CD4-positive, CD25-positive, alpha-beta regulatory T cell (primary cell): ENCODE results near the gene OXLD1. TPM values are rescaled to one million over a fixed set of nuclear protein-coding genes. Genes with fewer than 3 reads are reported as not detected.

Source experiments
- ATAC-seq, 2 donors: fragments of 150-1000 bp; cut with Tn5 transposase; one replicate each; pipeline ENCODE4 v1.10.0; 2021; ENCODE audit warnings: low read depth in 2 of 2, moderate number of reproducible peaks in 2 of 2, moderate library complexity in 1 of 2
- DNase-seq, 3 donors: peaks; one replicate each; pipeline versions ENCODE4 v3.0.0 to v3.0.0-alpha.2; 2012 to 2022; ENCODE audit warnings: mixed read lengths in 1 of 3
- H3K27ac ChIP-seq: one replicate; pipeline ENCODE4 v1.7.0; 2013; ENCODE audit warnings: mild to moderate bottlenecking, low read length; ENCODE audit not compliant: insufficient read depth, poor library complexity, severe bottlenecking
- H3K27me3 ChIP-seq: one replicate; pipeline ENCODE4 v1.7.0; 2013; ENCODE audit warnings: low read length; ENCODE audit not compliant: control insufficient read depth, insufficient read depth
- H3K36me3 ChIP-seq: one replicate; pipeline ENCODE4 v1.7.0; 2013; ENCODE audit warnings: mild to moderate bottlenecking, low read length, moderate library complexity; ENCODE audit not compliant: control insufficient read depth, insufficient read depth
- H3K4me1 ChIP-seq: 2 replicates; pipeline ENCODE4 v1.7.0; 2013; ENCODE audit warnings: mild to moderate bottlenecking, low read length; ENCODE audit not compliant: insufficient read depth, control insufficient read depth, poor library complexity, severe bottlenecking
- H3K4me3 ChIP-seq: one replicate; pipeline ENCODE4 v1.7.0; 2013; ENCODE audit warnings: low read depth, mild to moderate bottlenecking, low read length, moderate library complexity
- H3K9me3 ChIP-seq, 2 experiments: 1 replicate in 1 of 2; 2 replicates in 1 of 2; pipeline ENCODE4 v1.7.0; 2013; ENCODE audit warnings: low read length in 2 of 2, mild to moderate bottlenecking in 1 of 2, moderate library complexity in 1 of 2; ENCODE audit not compliant: control insufficient read depth in 2 of 2
- H3K27ac Mint-ChIP-seq, 3 donors: one replicate each; pipeline ENCODE4 v1.8.0; 2020 to 2022; ENCODE audit warnings: mild to moderate bottlenecking in 3 of 3, mixed read lengths in 3 of 3, moderate library complexity in 2 of 3
- H3K27me3 Mint-ChIP-seq: one replicate; pipeline ENCODE4 v1.8.0; 2022; ENCODE audit warnings: mild to moderate bottlenecking, mixed read lengths
- H3K36me3 Mint-ChIP-seq: one replicate; pipeline ENCODE4 v1.8.0; 2020; ENCODE audit warnings: mixed read lengths
- H3K4me1 Mint-ChIP-seq, 4 donors: one replicate each; pipeline ENCODE4 v1.8.0; 2020 to 2022; ENCODE audit warnings: mixed read lengths in 4 of 4, mild to moderate bottlenecking in 1 of 4
- H3K4me3 Mint-ChIP-seq, 4 donors: one replicate each; pipeline ENCODE4 v1.8.0; 2020 to 2022; ENCODE audit warnings: mild to moderate bottlenecking in 4 of 4, mixed read lengths in 4 of 4, moderate library complexity in 3 of 4
- H3K9me3 Mint-ChIP-seq, 7 donors: one replicate each; pipeline ENCODE4 v1.8.0; 2020 to 2022; ENCODE audit warnings: mixed read lengths in 7 of 7, mild to moderate bottlenecking in 3 of 7, moderate library complexity in 2 of 7
- polyA plus RNA-seq, 4 donors: library from polyadenylated mRNA; unstranded; fragments of 300-500 nt; fragmentation: Illumina TruSeq; gene quantifications; one replicate each; pipeline ENCODE4 v1.2.3, GENCODE V29; 2021
- total RNA-seq: library from RNA; stranded (reverse); gene quantifications from one replicate; pipeline ENCODE4 v1.2.3, GENCODE V29; 2022

Gene OXLD1
- total and polyA plus RNA-seq, 5 donors from 2014 or later: 37.7 to 108 (median 83.4) TPM

- H3K36me3 Mint-ChIP-seq: no peaks in the 10 kb centered on the region
- no peaks in the 10 kb centered on the region for H3K27me3 Mint-ChIP-seq
- DNase-seq (no peak), ATAC-seq (no peak)
- Histone ChIP-seq H3K27me3 (no peaks in the 10 kb centered on the region), H3K9me3 (no peaks in the 10 kb centered on the region), H3K27ac (no peak overlapping the region), H3K4me3 (no peak overlapping the region), H3K36me3 (peaks cover 43% of the 10 kb centered on the region), H3K4me1 (no peaks in the 10 kb centered on the region)
- H3K4me1 Mint-ChIP-seq: peaks cover 0 to 15% (median 4%) of the 10 kb centered on the region in 4 donors
- peak overlapping the region in 1 of 3 donors; percentile 63 for H3K27ac Mint-ChIP-seq
- H3K9me3 Mint-ChIP-seq: no peaks in the 10 kb centered on the region
- H3K4me3 Mint-ChIP-seq: peak overlapping the region in 1 of 4 donors; percentile 21
Measured at GRCh38 chr17:81673561-81674258, 7.3 kb upstream of the OXLD1 start.

GRCh38 chr17:81672954-81673353 is 6.5 kb upstream of the OXLD1 start:
- Mint-ChIP-seq H3K36me3 (peaks cover 3% of the 10 kb centered on the region), H3K9me3 (no peaks in the 10 kb centered on the region), H3K27ac (no peak overlapping the region), H3K4me3 (no peak overlapping the region), H3K4me1 (peaks cover 6 to 21% (median 8%) of the 10 kb centered on the region in 4 donors), H3K27me3 (no peaks in the 10 kb centered on the region)
- peaks cover 43% of the 10 kb centered on the region for H3K36me3 ChIP-seq
- H3K4me3 ChIP-seq: no peak overlapping the region
- peaks cover 6% of the 10 kb centered on the region for H3K4me1 ChIP-seq
- ATAC-seq (no peak), DNase-seq (no peak)
- H3K27ac ChIP-seq: no peak overlapping the region
- no peaks in the 10 kb centered on the region for H3K9me3 ChIP-seq
- H3K27me3 ChIP-seq: no peaks in the 10 kb centered on the region

- Histone ChIP-seq H3K27me3 (no peaks in the 10 kb centered on the region), H3K4me1 (peaks cover 10% of the 10 kb centered on the region), H3K36me3 (peaks cover 43% of the 10 kb centered on the region), H3K9me3 (no peaks in the 10 kb centered on the region), H3K27ac (no peak overlapping the region), H3K4me3 (no peak overlapping the region)
- ATAC-seq: no peak
- H3K36me3 Mint-ChIP-seq: peaks cover 3% of the 10 kb centered on the region
- no peak overlapping the region for H3K27ac Mint-ChIP-seq
- no peaks in the 10 kb centered on the region for H3K9me3 Mint-ChIP-seq
- H3K4me1 Mint-ChIP-seq: peaks cover 9 to 25% (median 12%) of the 10 kb centered on the region in 4 donors
- no peak overlapping the region for H3K4me3 Mint-ChIP-seq
- DNase-seq: no peak
- H3K27me3 Mint-ChIP-seq: no peaks in the 10 kb centered on the region
Measured at GRCh38 chr17:81672504-81672903, 6.1 kb upstream of the OXLD1 start.

- H3K27ac ChIP-seq: no peak overlapping the region
- Mint-ChIP-seq H3K27ac (peak overlapping the region; percentile 53 to 93 (median 83)), H3K9me3 (peaks cover 0 to 2% (median 0%) of the 10 kb centered on the region in 7 donors), H3K4me1 (peaks cover 8 to 50% (median 21%) of the 10 kb centered on the region in 4 donors), H3K4me3 (peak overlapping the region; percentile 88 to 100 (median 96)), H3K27me3 (no peaks in the 10 kb centered on the region), H3K36me3 (peaks cover 7% of the 10 kb centered on the region)
- peaks cover 38% of the 10 kb centered on the region for H3K4me1 ChIP-seq
- H3K36me3 ChIP-seq: peaks cover 34% of the 10 kb centered on the region
- H3K4me3 ChIP-seq: no peak overlapping the region
- no peaks in the 10 kb centered on the region for H3K27me3 ChIP-seq
- DNase-seq (no peak), ATAC-seq (no peak)
- H3K9me3 ChIP-seq: no peaks in the 10 kb centered on the region
Measured at GRCh38 chr17:81667754-81668153, 1.3 kb upstream of the OXLD1 start.

GRCh38 chr17:81666092-81666341 is 388 bp downstream of the OXLD1 start:
- Mint-ChIP-seq H3K9me3 (peaks cover 0 to 2% (median 0%) of the 10 kb centered on the region in 7 donors), H3K27ac (peak overlapping the region; percentile 93 to 95 (median 94)), H3K4me1 (peaks cover 8 to 55% (median 22%) of the 10 kb centered on the region in 4 donors), H3K4me3 (peak overlapping the region; percentile 94 to 100 (median 96)), H3K27me3 (no peaks in the 10 kb centered on the region), H3K36me3 (peaks cover 7% of the 10 kb centered on the region)
- Histone ChIP-seq H3K27me3 (no peaks in the 10 kb centered on the region), H3K36me3 (peaks cover 17% of the 10 kb centered on the region), H3K4me1 (peaks cover 43% of the 10 kb centered on the region), H3K4me3 (peak overlapping the region; percentile 83), H3K27ac (peak overlapping the region; percentile 90), H3K9me3 (no peaks in the 10 kb centered on the region)
- DNase-seq: peak in 1 of 3 donors; percentile 60
- ATAC-seq: peak; percentile 9 to 17

GRCh38 chr17:81665205-81666091 is 957 bp downstream of the OXLD1 start:
- Mint-ChIP-seq H3K4me3 (peak overlapping the region; percentile 94 to 100 (median 96)), H3K9me3 (peaks cover 0 to 2% (median 0%) of the 10 kb centered on the region in 7 donors), H3K4me1 (peaks cover 8 to 55% (median 22%) of the 10 kb centered on the region in 4 donors), H3K27ac (peak overlapping the region; percentile 93 to 95 (median 94)), H3K27me3 (no peaks in the 10 kb centered on the region), H3K36me3 (peaks cover 7% of the 10 kb centered on the region)
- peak; percentile 15 to 19 for ATAC-seq
- Histone ChIP-seq H3K9me3 (no peaks in the 10 kb centered on the region), H3K36me3 (peaks cover 13% of the 10 kb centered on the region), H3K27me3 (no peaks in the 10 kb centered on the region), H3K27ac (peak overlapping the region; percentile 90), H3K4me3 (peak overlapping the region; percentile 83), H3K4me1 (peaks cover 43% of the 10 kb centered on the region)
- peak in 2 of 3 donors; percentile 29 to 71 for DNase-seq

- H3K27ac ChIP-seq: no peak overlapping the region
- H3K36me3 ChIP-seq: peaks cover 2% of the 10 kb centered on the region
- no peaks in the 10 kb centered on the region for H3K27me3 Mint-ChIP-seq
- peak overlapping the region in 2 of 4 donors; percentile 11 to 44 for H3K4me3 Mint-ChIP-seq
- peaks cover 8 to 50% (median 22%) of the 10 kb centered on the region in 4 donors for H3K4me1 Mint-ChIP-seq
- no peaks in the 10 kb centered on the region for H3K9me3 ChIP-seq
- H3K9me3 Mint-ChIP-seq: peaks cover 0 to 2% (median 0%) of the 10 kb centered on the region in 7 donors
- no peak for DNase-seq
- ATAC-seq: no peak
- no peak overlapping the region for H3K27ac Mint-ChIP-seq
- no peaks in the 10 kb centered on the region for H3K27me3 ChIP-seq
- H3K4me3 ChIP-seq: no peak overlapping the region
- H3K36me3 Mint-ChIP-seq: peaks cover 7% of the 10 kb centered on the region
- H3K4me1 ChIP-seq: peaks cover 43% of the 10 kb centered on the region
Measured at GRCh38 chr17:81664051-81664470, 2.3 kb downstream of the OXLD1 start.
